ENCODE measurements around the gene HSF2BP.
"Not testable (repeated sequence)": the region's sequence is repeated elsewhere in the genome, so short reads cannot be mapped to it uniquely, and the experiment has no call there.

The HSF2BP gene

DNA sequence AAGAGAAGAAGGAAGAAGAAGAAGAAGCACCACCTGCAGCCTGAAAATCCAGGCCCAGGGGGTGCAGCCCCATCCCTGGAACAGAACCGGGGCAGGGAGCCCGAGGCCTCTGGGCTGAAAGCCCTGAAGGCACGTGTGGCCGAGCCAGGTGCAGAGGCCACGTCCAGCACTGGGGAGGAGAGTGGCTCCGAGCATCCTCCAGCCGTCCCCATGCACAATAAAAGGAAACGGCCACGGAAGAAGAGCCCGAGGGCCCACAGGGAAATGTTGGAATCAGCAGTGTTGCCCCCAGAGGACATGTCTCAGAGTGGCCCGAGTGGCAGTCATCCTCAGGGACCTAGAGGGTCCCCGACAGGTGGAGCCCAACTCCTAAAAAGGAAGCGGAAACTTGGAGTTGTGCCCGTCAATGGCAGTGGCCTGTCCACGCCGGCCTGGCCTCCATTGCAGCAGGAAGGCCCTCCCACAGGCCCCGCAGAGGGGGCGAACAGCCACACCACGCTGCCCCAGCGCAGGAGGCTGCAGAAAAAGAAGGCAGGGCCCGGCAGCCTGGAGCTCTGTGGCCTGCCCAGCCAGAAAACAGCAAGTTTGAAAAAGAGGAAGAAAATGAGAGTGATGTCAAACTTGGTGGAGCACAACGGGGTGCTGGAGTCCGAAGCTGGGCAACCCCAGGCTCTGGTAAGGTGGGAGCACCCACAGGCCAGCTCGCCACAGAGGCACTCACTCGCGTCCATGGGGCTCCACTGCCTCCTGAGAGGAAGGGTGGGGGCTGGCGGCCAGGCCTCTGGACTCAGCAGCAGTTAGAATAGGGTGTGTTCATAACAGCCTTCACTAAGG, 28.5 kb upstream of the HSF2BP start:
- no peak for DNase-seq

GRCh38 chr21:43686811-43687565, 27.7 kb upstream of the HSF2BP start:
- DNase-seq = no peak

DNA sequence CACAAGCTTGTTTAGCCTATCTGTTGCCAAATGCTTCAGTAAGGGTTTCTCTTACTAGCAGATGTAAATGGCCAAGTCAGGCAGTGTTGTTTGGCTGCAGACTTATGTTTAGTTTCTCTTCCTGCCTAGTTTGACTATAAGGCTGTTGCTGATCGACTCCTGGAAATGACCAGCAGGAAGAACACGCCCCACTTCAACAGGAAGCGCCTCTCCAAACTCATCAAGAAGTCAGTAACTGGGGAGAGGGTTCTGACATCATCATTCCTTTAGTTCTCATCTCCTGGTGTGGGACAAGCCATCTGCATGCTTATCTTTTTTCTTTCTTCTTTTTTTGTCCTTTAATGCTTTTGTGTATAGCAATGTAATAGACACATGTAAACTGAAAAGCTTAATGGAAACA, 25.1 kb upstream of the HSF2BP start:
- no peak for DNase-seq

GRCh38 chr21:43681650-43682049, 22.4 kb upstream of the HSF2BP start:
- no peak for DNase-seq

GRCh38 chr21:43680421-43680820, 21.1 kb upstream of the HSF2BP start:
- not testable (repeated sequence) for DNase-seq

GRCh38 chr21:43679951-43680350, 20.7 kb upstream of the HSF2BP start:
- no peak for DNase-seq

DNA sequence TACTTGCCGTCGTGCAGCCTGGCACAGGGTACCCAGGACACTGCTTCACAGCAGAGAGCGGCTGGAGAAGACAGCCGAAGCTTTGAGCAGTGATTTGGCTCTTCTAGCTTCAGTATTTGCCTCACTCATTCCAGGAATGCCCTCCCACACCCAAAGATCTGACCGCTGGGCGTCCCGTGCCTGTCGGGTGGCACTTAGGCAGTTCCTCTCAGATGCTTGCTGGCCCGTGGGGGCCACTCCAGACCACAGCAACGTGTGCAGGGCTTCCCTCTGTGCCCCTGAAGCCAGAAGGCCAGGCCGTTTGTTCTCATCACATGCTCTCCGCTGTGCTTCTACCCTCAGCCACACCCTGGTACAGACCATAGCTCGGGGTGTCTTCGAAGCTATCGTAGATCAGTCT, 17.1 kb upstream of the HSF2BP start:
- DNase-seq = no peak

GRCh38 chr21:43675871-43676270, 16.6 kb upstream of the HSF2BP start:
- DNase-seq = no peak

GRCh38 chr21:43669828-43670605, 10.7 kb upstream of the HSF2BP start:
- no peak for DNase-seq

DNA sequence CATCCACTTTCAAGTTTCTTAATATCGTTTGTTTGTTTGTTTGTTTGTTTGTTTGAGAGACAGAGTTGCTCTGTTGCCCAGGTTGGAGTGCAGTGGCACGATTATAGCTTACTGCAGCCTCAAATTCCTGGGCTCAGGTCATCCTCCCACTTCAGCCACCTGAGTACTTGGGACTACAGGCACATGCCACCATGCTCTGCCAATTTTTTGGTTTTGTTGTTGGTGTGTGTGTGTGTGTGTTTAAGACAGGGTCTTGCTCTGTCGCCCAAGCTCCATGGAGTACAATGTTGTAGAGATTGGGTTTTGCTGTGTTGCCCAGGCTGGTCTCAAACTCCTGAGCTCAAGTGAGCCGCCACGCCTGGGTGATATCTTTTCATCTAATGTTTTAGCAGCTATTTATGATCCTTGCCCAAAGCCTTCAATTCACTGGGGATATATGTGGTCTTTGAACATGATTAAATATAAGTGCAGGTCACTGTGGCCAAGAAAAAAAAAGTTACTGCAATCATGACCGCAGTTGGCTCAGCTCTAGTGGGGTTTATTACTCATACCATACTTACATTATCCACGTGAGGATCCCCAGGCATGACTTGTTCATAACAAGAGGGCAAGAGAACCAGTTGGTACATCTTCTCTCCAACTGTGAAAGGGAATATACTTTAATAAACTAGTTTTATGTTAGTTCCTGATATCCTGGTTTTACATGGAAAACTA, 8.1 kb upstream of the HSF2BP start:
- DNase-seq = no peak

DNA sequence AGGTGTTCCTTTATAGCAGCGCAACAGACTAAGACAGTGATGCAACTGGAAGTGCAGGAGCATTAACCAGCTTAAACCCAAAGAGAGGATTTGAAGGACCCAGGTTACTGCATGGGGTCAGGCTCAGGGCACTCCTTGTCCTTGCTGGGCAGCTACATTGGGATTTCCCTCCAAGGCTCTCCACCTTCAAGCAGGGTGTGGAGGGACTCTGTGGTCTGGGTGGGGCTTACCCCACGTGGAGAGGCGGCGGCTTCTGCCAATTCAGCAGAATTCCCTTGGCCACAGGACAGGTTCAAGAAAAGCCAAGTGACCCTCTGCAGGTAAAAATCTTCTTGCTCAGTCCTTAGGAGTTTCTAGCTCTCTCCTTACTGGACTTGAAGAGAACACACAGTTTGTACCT, 6.6 kb upstream of the HSF2BP start:
- no peak for DNase-seq

GRCh38 chr21:43664358-43664757, 5.1 kb upstream of the HSF2BP start:
- no peak for DNase-seq

DNA sequence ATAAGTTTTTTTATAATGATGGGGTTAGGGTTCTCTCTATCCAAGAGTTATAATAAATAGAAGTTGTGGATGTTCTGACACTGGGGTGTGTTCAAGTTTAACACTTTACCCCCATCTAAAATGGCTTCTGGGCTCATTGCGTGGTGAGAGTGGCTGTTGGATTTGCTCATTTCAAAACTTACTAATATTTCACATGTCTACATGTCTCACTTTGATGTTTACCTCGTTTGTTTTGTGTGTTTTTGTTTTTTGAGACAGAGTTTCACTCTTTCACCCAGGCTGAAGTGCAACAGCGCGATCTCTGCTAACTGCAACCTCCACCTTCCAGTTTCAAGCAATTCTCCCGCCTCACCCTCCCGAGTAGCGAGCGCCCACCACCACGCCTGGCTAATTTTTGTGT, 3.7 kb upstream of the HSF2BP start:
- DNase-seq = no peak

- DNase-seq = no peak
Observed at GRCh38 chr21:43662286-43662685, 3.0 kb upstream of the HSF2BP start.

DNA sequence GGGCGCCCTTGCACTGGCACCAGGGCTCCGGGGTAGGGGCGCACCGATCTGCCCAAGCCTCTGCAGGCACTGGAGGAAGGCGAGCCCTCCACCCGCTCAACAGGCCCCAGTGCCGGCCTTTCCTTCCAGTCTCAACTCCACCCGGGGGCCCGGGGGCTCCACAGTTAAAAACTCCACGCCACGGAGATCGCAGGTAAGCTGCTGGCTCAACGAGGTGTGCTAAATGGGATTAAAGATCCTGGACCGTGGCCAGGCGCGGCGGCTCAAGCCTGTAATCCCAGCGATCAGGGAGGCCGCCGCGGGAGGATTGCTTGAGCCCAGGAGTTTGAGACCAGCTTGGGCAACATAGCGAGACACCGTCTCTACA, 536 bp downstream of the HSF2BP start:
- DNase-seq = no peak

- DNase-seq = no peak
Observed at GRCh38 chr21:43658088-43658741, 1.1 kb downstream of the HSF2BP start.

DNA sequence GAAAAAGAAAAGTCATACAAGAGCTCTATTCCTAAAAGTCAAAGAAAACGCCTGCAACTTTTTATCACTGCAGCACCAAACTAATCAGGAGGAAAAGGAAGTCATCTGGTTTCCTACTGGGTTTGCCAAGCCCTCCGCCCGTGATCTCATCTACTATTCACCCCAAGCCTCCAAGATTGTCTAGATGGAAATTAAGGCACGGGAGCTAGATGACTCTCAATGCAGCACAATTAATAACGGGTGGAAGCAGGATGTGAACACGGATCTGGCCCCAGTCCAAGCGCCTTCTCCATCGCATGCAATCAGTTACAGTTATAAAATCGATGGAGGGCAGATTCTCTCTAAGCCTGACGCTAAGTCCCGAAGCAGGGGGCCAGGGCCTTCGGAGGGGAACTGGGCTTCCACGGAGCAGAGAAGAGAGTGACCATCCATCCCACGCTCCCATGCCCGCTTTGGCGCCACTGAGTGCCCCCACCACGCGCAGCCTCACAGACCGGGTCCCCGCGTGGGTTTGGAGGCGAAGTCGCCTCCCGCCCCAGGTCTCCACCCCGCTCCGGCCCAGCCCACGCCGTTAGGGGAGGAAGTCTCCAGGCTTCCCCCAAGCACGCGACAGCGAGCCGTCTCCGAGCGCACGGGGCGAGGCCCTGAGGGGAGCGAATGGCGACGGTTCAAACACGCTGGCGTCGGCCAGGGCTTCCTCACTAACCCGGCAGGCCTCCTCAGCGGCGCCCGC, 1.8 kb downstream of the HSF2BP start:
- no peak for DNase-seq

GRCh38 chr21:43654806-43655489, 4.3 kb downstream of the HSF2BP start:
- no peak for DNase-seq

DNA sequence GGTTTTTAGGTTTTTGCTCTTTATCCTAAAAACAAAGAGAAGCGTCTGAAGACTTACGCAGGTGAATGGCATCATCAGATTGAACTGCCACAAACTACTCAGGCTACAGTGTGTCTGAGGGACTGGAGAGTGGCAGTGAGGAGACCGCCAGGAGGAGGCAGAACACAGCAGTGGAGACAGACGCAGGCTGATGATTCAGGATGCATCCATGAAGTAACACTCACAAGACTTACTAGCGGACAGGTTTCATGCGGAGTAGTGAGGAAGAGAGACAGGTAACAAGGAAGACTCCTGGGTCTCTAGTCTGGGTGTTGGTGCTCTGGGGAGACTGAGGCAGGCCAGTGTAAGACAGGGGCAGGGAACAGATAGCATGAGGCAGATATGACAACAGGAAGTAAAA, 5.7 kb downstream of the HSF2BP start:
- DNase-seq = no peak

- no peak for DNase-seq
Observed at GRCh38 chr21:43652616-43653015, 6.7 kb downstream of the HSF2BP start.

- not testable (repeated sequence) for DNase-seq
Observed at GRCh38 chr21:43651926-43652325, 7.4 kb downstream of the HSF2BP start.

Data from activated gamma-delta T cell treated with Interleukin-2 at 50 U/mL for 16 hours (primary cell).